Left kidney (tissue), 2 donors: ENCODE data around the gene BEND2. TPM values are rescaled to one million over a fixed set of nuclear protein-coding genes. Genes with fewer than 3 reads are reported as not detected.

Experiments used
- DNase-seq: peaks from one replicate; pipeline ENCODE4 v3.0.0-alpha.2; 2013
- polyA plus RNA-seq: library from polyadenylated mRNA; unstranded; fragments of 120-200 nt; gene quantifications from one replicate; pipeline ENCODE4 v1.2.1, GENCODE V29; 2013; ENCODE audit not compliant: insufficient read length

The BEND2 gene
- polyA plus RNA-seq, 1 donor, result 0.10 TPM

- DNase-seq, result no peak
Measured at GRCh38 chrX:18146009-18146408, 74.7 kb downstream of the BEND2 start.

DNA sequence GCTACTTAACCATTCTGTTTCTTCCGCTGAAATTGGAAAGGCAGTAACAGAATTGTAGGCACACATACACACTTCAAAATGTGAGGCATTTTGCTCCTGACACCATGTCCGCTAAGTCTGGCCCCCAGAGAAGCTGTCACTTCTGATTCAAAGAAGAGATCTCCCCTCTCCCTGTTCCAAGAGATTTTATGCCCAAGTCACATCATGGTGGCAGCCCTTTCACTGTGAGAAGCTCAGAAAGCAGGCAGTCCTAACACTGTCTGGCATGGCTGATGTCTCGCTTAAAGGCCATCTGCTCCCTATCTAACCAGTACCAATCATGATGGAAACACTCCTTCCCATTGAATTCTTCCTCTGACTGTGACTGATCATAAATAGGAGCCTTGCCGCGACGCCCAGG, 83.9 kb downstream of the BEND2 start:
- no peak for DNase-seq

DNA sequence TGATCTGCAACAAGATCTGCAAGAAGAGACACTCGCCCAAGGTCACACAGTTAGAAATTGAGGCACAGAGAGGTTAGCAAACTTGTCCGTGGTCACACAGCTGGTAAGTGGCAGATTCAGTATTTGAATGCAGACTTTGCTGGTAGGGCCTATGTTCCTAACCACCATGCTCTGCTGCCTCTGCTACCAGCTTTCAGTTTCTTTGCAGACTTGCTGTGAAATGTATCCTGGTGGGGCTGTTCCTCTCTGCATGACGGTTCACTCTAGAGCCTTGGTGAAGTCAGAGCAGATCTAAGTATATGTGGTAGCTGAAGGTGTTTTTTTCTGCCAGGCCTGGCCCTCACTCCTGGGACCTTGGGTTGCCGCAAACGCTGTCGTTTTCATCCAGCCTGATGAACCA, 87.1 kb downstream of the BEND2 start:
- DNase-seq, result no peak

DNA sequence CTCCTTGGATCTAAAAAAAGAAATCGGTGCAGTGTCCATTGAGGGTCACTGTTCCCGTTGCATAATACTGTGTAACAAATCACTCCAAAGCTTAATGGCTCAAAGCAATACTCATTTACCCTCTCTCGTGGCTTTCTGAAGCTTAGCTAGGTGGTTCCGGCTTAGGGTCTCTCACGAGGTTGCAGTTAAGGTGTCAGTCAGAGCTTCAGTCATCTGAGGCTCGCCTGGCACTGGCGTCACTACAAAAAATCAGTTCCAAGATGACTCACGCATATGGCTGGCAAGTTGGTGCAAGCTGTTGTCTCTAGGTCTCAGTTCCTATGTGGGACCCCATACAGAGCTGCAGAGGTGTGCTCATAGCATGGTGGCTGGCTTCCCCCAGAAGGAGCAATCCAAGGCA, 91.0 kb downstream of the BEND2 start:
- peak; percentile 11 for DNase-seq

DNA sequence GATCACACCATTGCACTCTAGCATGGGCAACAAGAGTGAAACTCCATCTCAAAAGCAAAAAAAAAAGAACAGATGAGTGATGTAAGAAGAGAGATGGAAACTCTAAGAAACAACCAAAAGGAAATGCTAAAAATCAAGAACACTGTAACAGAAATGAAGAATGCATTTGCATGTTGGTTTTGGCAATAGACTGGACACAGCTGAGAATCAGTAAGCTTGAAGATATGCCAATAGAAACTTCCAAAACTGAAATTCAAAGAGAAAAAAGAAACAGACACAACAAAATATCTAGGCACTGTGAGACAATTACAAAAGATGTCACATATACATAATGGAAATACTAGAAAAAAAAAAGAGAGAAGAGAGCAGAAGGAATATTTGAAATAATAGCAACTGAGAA, 93.7 kb downstream of the BEND2 start:
- DNase-seq, result no peak

- no peak for DNase-seq
Measured at GRCh38 chrX:18119856-18120255, 100.8 kb downstream of the BEND2 start.

Other genes with a start within 250 kb of the BEND2 start
- 13.1 TPM for gene SCML2, start 133.8 kb upstream of the BEND2 start, polyA plus RNA-seq
- 14.8 TPM for gene CDKL5, start 204.7 kb upstream of the BEND2 start, polyA plus RNA-seq